ENCODE data around the gene HNRNPK. TPM values are rescaled to one million over a fixed set of nuclear protein-coding genes. Genes with fewer than 3 reads are reported as not detected.
A peak's percentile ranks its signal among the peaks of the same experiment; 100 is the strongest.

Gene HNRNPK
- total RNA-seq, result 100 to 1,000 TPM; 278 to 341 TPM
- long read RNA-seq, partial matches to known transcripts, result 56 of 273 reads
- long read RNA-seq, other reads (novel, unspliced or antisense), result 216 of 273 reads

DNA sequence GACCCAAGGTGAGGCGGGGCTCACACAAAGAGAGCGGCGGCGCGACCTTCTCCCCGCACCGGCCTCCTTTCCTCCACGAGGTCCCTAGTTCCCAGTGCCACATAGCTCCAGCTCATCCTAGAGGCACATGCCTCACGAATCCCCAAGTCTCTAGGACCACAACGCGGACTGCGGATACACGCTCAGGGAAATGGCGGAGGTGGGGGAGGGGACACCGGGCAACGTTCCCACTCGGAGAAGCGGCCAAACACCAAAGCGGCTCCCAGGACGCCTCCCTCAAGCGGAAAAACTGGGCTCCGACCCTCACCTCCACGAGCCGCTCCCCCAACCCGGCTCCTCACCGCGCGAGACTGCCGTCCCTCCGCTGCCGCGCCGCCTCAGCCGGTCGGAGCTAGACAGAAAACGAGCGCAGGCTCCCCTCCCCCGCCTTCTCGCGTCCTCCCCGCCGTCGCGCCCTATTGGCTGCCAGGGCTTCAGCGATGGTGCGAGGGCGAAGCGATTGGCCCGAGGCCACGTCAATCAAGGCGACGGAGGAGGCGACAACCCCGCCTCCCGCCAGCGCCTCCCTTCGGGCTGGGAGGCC, at the start of gene HNRNPK:
Gene HNRNPK, minus strand, starts transcription at position 404 of the 583 bp plus-strand sequence. CDS start 1,963 bp downstream, outside the sequence.
- intact Hi-C loops (cut with DNase I), result loop anchor here in 1 of 2 donors (5.0 kb wide), 2 partner anchors 58 to 192 kb away; partner anchors contain the start of gene KIF27

DNA sequence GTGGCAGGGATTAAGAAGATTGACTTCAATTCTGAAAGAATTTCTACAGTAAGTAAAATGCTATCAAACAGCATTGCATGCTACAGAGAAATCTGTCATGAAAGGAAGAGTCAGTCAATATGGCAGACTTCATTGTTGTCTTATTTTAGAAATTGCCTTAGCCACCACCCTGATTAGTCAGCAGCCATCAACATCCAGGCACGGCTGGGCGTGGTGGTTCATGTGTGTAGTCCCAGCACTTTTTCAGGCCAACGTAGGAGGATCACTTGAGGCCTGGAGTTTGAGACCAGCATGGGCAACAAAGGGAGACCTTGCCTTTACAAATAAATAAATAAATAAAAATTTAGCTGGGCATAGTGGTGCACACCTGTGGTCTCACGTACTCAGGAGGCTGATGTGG, 47.2 kb upstream of the HNRNPK start:
- intact Hi-C loops (cut with DNase I), result no loop called here
- DNase-seq, result no peak
- no peak for ATAC-seq

More for the DNA sequence above, at the start of gene HNRNPK:
- ATAC-seq, result peak; percentile 94
- DNase-seq, result peak; percentile 100

DNA sequence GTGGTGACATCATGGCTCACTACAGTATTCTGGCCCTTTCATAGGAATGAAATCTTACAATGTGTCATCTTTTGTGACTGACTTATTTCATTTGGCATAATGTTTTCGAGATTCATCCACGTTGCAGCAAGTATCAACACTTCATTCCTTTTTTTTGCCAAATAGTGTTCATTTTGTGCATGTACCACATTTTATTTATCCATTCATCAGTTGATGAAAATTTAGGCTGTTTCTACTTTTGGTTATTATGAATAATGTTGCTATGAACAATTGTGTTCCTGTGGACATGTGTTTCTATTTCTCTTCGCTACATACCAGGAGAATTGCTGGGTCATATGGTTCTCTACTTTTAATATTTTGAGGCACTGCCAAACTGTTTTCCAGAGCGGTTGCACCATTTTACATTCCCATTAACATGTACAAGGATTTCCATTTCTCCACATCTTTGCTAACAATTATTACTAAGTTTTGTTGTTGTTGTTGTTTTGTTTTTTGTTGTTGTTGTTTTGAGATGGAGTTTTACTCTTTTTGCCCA, 44.1 kb upstream of the HNRNPK start:
- ATAC-seq, result no peak
- no peak for DNase-seq
- intact Hi-C loops (cut with DNase I), result no loop called here

DNA sequence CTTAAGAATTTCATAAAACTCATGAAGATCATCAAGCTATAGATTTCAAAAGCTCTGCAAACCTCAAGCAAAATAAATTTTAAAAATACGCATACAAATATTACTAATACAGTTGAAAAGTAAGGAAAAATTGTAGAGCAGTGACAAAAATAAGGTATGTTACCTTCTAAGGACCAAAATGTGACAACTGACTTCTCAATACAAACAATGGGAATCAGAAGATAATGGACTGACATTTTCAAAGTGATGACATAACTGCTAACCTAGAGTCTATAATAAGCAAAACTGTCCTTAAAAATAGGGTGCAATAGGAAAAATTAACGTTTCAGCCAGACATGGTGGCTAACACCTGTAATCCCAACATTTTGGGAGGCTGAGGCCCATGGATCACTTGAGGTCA, 27.6 kb upstream of the HNRNPK start:
- intact Hi-C loops (cut with DNase I), result no loop called here
- DNase-seq, result no peak
- no peak for ATAC-seq

DNA sequence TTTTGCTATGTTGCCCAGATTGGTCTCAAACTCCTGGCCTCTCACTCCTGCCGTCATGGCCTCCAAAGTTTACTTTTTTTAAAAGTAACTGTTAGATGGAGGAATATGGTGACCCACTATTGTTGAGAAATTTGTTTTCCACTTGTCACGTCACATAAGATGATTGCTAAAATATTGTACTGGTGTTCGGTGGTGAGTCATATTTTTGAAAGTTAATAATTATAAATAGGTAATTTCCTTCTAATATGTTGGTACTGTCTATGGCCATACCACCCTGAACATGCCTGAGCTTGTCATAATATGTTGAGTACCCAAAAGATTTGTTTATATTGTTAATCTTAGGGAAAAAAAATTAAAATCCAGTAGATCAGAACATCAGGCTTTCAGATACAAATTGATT, 23.2 kb upstream of the HNRNPK start:
- intact Hi-C loops (cut with DNase I), result no loop called here
- no peak for ATAC-seq
- DNase-seq, result no peak

DNA sequence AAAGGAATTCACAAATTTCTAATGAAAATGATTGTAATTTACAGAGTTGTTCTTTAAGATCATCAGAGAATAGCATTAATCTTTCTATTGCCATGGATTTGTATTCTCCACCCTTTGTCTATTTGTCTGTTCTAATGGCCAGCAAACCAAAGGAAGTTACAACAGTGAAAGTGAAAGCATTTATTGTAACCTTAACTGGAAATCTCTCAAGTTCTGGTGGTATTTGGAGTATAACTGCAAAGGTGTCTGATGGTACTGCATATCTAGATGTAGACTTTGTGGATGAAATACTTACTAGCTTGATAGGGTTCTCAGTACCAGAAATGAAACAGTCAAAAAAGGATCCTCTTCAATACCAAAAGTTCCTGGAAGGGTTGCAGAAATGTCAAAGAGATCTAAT, 22.3 kb upstream of the HNRNPK start:
- intact Hi-C loops (cut with DNase I), result no loop called here
- no peak for DNase-seq
- ATAC-seq, result peak in 1 of 2 donors; percentile 24

DNA sequence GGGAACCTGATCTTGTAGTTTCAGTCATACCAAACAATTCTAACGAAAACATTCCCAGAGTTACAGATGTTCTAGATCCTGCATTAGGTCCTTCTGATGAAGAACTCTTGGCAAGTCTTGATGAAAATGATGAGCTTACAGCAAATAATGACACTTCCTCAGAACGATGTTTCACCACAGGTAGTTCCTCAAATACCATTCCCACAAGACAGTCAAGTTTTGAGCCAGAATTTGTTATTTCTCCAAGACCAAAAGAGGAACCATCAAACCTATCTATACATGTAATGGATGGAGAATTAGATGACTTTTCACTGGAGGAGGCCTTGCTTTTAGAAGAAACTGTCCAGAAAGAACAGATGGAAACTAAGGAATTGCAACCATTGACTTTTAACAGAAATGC, 21.6 kb upstream of the HNRNPK start:
- intact Hi-C loops (cut with DNase I), result no loop called here
- DNase-seq (no peak), ATAC-seq (no peak)

DNA sequence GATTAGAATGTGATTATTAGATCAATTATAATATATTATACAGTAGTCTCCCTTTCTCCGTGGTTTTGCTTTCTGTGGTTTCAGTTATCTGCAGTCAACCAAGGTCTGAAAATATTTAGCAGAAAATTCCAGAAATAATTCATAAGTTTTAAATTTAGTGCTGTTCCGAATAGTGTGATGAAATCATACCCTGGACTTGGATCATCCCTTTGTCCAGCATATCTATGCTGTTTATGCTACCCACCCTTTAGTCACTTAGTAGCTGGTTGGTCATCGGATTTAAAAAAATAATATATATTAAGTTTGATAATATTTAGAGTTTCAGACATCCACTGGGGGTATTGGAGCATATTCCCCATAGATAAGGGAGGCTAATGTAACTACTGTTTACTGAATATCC, 20.2 kb upstream of the HNRNPK start:
- DNase-seq (no peak), ATAC-seq (no peak)
- intact Hi-C loops (cut with DNase I), result no loop called here

DNA sequence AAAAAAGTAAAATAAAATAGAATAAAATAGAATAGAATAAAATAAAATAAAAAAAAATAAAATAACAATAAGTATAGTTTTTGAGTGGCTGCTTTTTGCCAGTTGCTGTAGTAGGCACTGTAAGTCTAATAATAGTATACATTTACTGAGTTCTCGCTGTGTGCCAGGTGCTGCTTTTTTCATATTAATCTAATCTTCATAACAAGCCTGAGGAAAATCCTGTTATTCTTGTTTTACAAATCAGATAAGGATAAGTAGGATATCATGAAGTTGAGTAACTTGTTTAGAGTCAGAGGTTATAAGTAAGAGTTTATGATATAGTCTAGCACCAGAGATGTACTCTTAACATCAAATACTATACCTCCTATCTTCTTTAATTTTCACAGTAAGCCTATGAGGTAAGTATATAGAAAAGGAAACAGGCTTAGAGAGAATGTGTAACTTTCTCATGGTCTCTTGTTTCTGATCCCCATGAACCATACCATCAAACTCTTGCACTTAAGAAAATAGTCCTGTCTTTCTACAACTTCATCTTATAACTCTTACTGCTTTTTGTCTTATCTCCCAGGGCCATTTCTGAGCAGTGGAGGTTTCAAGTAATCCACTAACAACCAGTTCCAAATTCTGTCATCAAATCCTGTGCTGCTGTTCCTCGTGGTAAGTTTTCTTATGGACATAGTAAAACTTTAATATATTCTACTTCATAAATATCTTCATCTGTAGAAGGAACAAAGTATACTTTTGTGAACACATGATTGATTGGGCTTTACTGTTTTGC, 19.3 kb upstream of the HNRNPK start:
- DNase-seq (no peak), ATAC-seq (no peak)
- intact Hi-C loops (cut with DNase I), result no loop called here

DNA sequence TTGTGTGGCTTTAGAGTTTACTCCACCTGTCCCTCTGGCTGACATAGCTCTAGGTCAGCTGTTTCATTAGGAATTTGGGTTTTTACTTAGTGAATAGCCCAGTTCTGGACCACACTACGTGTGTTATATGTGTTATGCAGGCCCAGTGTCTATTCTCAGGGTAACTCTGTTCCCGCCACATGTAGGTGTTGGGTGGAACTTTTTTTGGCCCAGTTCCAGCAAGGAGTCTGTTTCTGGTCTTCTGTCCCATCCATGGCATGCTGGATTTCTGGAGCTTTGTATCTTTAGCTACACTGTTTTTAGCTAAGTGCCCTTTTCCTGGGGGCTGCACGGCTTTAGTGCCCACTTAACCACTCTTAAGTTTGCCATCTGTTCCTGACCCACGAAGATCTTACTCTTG, 16.1 kb upstream of the HNRNPK start:
- ATAC-seq (no peak), DNase-seq (no peak)
- intact Hi-C loops (cut with DNase I), result no loop called here

DNA sequence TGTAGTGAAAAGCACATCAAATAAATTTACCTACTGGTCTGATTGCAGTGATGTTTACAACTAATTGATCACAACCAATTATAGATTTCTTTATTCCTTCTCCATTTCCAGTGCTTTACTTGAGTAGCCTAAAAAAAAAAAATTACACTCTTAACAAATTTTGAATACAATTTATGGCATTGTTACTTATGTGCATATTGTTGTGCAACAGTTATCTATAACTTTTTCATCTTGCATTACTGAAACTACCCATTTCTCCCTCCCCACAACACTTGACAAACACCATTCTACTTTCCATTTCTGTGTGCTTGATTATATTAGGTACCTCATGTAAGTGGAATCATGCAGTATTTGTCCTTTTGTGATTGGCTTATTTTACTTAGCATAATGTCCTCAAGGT, 12.9 kb upstream of the HNRNPK start:
- intact Hi-C loops (cut with DNase I), result no loop called here
- ATAC-seq, result no peak
- no peak for DNase-seq

DNA sequence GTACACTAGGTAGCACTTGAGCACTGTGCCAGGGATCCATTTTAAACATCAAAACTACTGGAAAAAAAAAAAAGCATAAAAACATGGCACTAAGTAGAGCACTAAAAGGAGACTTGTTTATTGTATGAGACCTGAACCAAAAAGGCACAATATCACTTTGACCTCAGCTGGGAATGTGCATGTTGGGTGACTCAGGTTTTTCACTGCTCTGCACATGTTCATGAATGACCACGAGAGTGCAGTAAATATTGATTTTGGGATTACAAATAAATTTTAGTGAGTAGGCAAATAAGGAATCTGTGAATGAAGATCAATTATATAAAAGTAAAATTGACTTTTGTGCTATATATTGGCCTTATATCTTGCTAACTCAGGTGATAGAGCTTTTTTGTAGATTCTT, 12.4 kb upstream of the HNRNPK start:
- intact Hi-C loops (cut with DNase I), result no loop called here
- ATAC-seq (no peak), DNase-seq (no peak)

DNA sequence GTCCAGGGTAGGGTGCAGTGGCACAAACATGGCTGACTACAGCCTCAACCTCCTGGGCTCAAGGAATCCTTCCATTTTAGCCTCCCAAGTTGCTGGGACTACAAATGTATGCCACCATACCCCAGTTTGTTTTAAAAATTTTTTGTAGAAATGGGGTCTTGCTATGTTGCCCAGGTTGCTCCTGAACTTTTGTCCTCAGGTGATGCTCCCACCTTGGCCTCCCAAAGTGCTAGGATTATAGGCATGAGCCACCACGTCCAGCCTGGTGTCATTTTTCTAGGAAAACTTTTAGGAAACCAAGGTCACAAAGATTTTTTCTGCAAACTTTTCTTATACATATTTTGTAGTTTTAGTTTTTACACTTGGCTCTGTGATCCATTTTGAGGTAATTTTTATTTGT, 11.3 kb upstream of the HNRNPK start:
- DNase-seq (no peak), ATAC-seq (no peak)
- intact Hi-C loops (cut with DNase I), result no loop called here

DNA sequence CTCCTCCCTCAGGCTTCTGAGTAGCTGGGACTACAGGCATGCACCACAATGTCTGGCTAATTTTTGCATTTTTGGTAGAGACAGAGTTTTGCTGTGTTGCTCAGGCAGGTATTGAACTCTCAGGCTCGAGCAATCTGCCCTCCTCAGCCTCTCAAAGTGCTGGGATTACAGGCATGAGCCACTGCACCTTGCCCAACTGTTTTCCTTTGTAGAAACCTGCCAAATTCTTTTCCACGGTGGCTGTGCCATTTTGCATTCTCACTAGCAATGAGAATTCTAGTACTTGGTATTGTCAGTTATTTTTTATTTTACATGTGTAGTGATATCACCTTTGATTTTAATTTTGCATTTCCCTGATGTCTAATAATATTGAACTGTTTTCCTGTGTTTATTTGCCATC, 8.4 kb upstream of the HNRNPK start:
- ATAC-seq, result no peak
- intact Hi-C loops (cut with DNase I), result no loop called here

DNA sequence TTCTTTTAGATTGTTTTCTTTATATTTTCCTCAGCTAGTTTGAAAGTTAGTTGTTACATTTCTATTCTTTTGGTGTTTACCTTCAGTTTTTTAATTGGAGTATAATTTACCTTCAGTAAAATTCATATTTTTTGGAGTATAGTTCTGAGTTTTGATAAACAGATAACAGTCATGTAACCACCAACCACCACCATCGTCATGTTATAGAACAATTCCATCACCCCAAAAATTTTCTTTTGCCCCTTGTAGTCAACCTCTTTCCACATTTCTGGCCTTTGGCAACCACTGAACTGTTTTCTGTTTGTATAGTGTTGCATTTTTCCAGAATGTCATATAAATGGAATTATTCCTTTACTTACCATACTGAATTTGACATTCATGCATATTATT, 7.4 kb upstream of the HNRNPK start:
- DNase-seq, result no peak
- ATAC-seq, result no peak
- intact Hi-C loops (cut with DNase I), result no loop called here

More for the DNA sequence above, 8.4 kb upstream of the HNRNPK start:
- DNase-seq, result no peak

DNA sequence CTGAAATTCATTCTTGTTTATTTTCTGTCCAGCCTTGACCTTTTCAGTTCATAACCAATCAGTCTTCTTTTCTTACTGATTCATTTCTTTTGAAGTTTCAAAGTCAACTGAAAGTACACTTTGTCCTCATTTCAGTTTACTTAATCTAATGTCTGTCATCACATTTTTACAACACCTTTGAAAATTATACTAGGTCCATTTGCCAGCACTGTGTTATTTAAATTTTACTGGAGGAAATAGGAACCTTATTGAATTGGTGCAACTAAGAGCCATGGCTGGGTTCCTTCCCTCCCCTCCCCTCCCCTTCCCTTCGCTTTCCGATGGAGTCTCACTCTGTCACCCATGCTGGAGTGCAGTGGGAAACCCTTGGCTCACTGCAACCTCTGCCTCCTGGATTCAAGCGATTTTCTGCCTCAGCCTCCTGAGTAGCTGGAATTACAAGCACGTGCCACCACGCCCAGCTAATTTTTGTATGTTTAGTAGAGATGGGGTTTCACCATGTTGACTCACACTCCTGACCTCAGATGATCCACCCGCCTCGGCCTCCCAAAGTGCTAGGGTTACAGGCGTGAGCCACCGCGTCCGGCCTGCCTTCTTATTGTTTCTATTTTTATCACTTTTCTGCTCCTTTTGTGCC, 6.9 kb upstream of the HNRNPK start:
- peak; percentile 40 to 67 for ATAC-seq
- intact Hi-C loops (cut with DNase I), result no loop called here
- DNase-seq, result no peak

DNA sequence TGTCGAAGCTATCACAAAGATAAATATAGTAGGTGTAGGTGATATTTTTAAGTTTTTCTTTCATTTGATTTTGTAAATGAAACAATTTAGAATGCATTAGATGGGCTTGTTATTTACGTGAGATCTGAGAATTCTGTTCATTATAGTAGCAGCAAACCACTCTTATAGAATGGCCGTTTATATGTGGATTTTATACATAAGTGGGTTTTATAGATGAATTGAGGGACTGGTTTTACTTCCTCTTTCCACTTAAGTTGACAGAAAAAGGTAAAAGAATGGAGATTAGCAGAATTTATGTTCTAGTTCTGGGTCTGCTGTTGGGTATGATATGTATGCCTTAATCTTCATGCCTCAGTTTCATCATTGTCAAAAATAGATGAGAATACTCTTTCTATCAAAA, 6.2 kb upstream of the HNRNPK start:
- ATAC-seq, result no peak
- DNase-seq, result no peak
- intact Hi-C loops (cut with DNase I), result no loop called here

DNA sequence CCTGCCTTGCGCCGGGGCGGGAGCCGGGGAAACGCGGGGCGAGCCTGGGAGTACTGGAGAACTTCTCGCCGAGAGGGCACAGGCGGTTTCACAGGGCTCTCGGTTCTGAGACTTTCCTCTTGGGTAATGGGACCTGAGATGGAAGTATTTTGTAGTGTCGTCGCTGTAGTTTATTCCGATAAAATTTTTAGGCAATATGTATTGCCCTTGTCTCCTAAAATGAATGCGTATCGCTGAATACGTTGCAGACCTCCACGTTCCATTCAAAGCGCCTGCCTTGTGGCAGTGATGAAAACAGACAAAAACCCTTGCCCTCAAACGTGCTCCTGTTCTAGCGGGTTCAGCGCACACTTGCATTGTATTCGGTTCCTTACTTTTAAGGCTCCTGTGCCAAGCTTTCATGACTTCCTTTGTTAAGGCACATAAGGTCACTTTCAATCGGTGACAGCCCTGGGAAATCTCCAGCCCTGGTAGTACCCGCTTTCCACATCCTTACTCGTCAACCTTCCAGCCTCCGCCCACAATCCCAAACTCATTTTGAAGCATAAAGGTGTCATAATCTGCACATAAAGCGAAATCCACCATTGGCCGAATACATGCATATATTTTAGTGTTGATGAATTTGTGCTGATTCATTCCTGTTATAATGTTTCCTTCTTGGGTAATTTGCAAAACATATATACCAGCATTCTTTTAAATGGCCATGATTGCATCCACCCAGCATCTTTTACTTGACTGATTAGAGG, 1.3 kb upstream of the HNRNPK start:
- DNase-seq (no peak), ATAC-seq (no peak)
- intact Hi-C loops (cut with DNase I), result loop anchor here in 1 of 2 donors (5.0 kb wide), 2 partner anchors 59 to 191 kb away; partner anchors contain the start of gene KIF27

DNA sequence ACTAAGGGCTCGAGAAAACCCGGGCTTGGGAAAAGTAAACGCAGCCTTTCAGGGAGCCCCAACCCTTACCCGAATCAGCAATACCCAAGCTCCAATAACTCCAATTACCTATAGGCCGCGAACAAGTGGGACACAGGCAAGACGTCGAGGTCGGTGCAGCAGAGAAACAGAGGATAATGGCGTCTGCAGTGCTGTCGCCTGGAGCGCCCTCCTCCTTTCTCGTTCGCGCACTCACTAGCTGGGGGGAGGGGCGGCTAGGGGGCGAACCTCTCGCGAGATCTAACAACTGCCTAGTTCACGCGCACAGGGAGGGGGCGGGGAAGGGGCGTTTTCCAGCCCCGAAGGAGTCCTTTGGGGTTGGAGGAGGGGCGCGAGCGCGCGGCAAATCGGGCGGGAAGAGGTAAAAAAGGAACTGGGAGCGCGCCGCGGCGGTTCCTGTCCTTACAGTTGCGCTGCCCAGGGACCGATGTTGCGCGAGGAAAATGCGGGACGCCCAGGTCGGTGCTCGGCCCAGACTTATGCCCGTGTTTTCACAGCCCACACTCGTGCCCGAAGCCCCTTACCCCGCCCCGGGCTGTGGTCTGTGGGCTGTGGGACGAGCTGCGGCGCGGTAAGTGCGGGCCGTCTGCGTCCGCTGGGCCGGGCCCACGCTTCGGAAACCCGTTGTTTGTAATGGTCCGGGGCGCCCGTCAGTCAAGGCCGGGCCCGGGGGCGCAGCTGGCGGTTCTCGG, 545 bp upstream of the HNRNPK start, which contains the start of gene RMI1:
Gene RMI1, plus strand, starts transcription at position 411 of the 731 bp plus-strand sequence. CDS start 20,182 bp downstream, outside the sequence.
- intact Hi-C loops (cut with DNase I), result loop anchor here in 1 of 2 donors (5.0 kb wide), 2 partner anchors 58 to 192 kb away; partner anchors contain the start of gene KIF27
- DNase-seq (peak; percentile 100), ATAC-seq (peak; percentile 93 to 95)

Data from left cardiac atrium (tissue), 4 donors.